SK-N-SH (cell line): ENCODE results near the gene GTPBP8. TPM values are rescaled to one million over a fixed set of nuclear protein-coding genes. Genes with fewer than 3 reads are reported as not detected.

Experiments used
- CTCF ChIA-PET: fragments of 300-600, 350-600 bp; formaldehyde crosslinking; extraction: SDS; loops from one replicate; lab custom pipeline; 2021; lab: Yijun Ruan, JAX
- POLR2A ChIA-PET: fragments of 350-600 bp; sonication (Branson Sonifier 250); formaldehyde crosslinking; extraction: SDS; loops from one replicate; lab custom pipeline; 2020; ENCODE audit warnings: antibody characterized with exemption, inconsistent platforms; lab: Yijun Ruan, JAX
- DNase-seq: peaks from one replicate; pipeline ENCODE4 v3.0.0; 2012
- H2AFZ ChIP-seq: fragments of 200-600 bp; sonication (generic); 2 replicates; pipeline ENCODE4 v1.8.1; 2016; ENCODE audit warnings: antibody characterized with exemption, mild to moderate bottlenecking, low read depth
- H3F3A ChIP-seq: fragments of 200-600 bp; sonication (generic); replicated peaks from 2 replicates; pipeline ENCODE3; 2016; ENCODE audit warnings: antibody characterized with exemption, mild to moderate bottlenecking; ENCODE audit not compliant: insufficient read depth
- H3K27ac ChIP-seq, 2 experiments: fragments of 200-500 bp in 1 of 2; fragments of 200-600 bp in 1 of 2; sonication (Bioruptor generic) in 1 of 2; sonication (generic), shearing (Covaris generic) in 1 of 2; 2 replicates each; pipeline versions ENCODE4 v1.5.1 to v1.6.1; 2014 to 2016; ENCODE audit warnings: low read depth in 2 of 2, inconsistent platforms in 1 of 2, low read length in 1 of 2, mild to moderate bottlenecking in 1 of 2, mixed read lengths in 1 of 2
- H3K27me3 ChIP-seq: fragments of 200-600 bp; sonication (generic), shearing (Covaris generic); 2 replicates; pipeline ENCODE4 v1.6.1; 2016; ENCODE audit warnings: mixed run types; ENCODE audit not compliant: insufficient read depth
- H3K36me3 ChIP-seq, 2 experiments: fragments of 200-500 bp in 1 of 2; fragments of 200-600 bp in 1 of 2; sonication (Bioruptor generic) in 1 of 2; sonication (generic) in 1 of 2; replicated peaks in 1 of 2; 2 replicates each; pipeline versions ENCODE3 to v1.5.1; 2014 to 2016; ENCODE audit warnings: low read length in 1 of 2, mild to moderate bottlenecking in 1 of 2; ENCODE audit not compliant: insufficient read depth in 2 of 2, control insufficient read depth in 1 of 2
- H3K4me1 ChIP-seq, 2 experiments: fragments of 200-500 bp in 1 of 2; fragments of 200-600 bp in 1 of 2; sonication (Bioruptor generic) in 1 of 2; sonication (generic), shearing (Covaris generic) in 1 of 2; 2 replicates each; pipeline versions ENCODE4 v1.5.1 to v1.6.1; 2014 to 2016; ENCODE audit warnings: low read depth in 1 of 2, low read length in 1 of 2, mixed run types in 1 of 2; ENCODE audit not compliant: insufficient read depth in 2 of 2, control insufficient read depth in 1 of 2
- H3K4me2 ChIP-seq: fragments of 200-600 bp; sonication (generic), shearing (Covaris generic); 2 replicates; pipeline ENCODE4 v1.6.1; 2017; ENCODE audit warnings: mixed run types
- H3K4me3 ChIP-seq, 2 experiments: fragments of 200-500 bp in 1 of 2; fragments of 200-600 bp in 1 of 2; sonication (Bioruptor generic) in 1 of 2; sonication (generic), shearing (Covaris generic) in 1 of 2; 2 replicates each; pipeline versions ENCODE4 v1.5.1 to v1.8.1; 2014 to 2016; ENCODE audit warnings: low read depth in 2 of 2, inconsistent platforms in 1 of 2, low read length in 1 of 2, mild to moderate bottlenecking in 1 of 2, mixed read lengths in 1 of 2, moderate library complexity in 1 of 2
- H3K79me2 ChIP-seq: fragments of 200-600 bp; sonication (generic); 2 replicates; pipeline ENCODE4 v1.8.1; 2017; ENCODE audit warnings: mild to moderate bottlenecking; ENCODE audit not compliant: insufficient read depth
- H3K9ac ChIP-seq: fragments of 200-600 bp; sonication (generic); 2 replicates; pipeline ENCODE4 v1.6.1; 2017; ENCODE audit warnings: mixed run types
- H3K9me2 ChIP-seq: fragments of 200-600 bp; sonication (generic); 2 replicates; pipeline ENCODE4 v1.6.1; 2017; ENCODE audit warnings: mixed run types
- H3K9me3 ChIP-seq: fragments of 200-600 bp; sonication (generic); 2 replicates; pipeline ENCODE4 v1.6.1; 2017; ENCODE audit warnings: mixed run types, mild to moderate bottlenecking, moderate library complexity
- H4K20me1 ChIP-seq: fragments of 200-600 bp; sonication (generic); 2 replicates; pipeline ENCODE4 v1.6.1; 2017; ENCODE audit warnings: mild to moderate bottlenecking, mixed run types; ENCODE audit not compliant: insufficient read depth
- CHD2 ChIP-seq: fragments of 150-350 bp; IDR thresholded peaks from 2 replicates; pipeline ENCODE4 v1.6.1; 2018; ENCODE audit warnings: low read length; ENCODE audit not compliant: partially characterized antibody
- ELF1 ChIP-seq: IDR thresholded peaks from 2 replicates; pipeline ENCODE4 v1.4.0; 2012
- FOSL2 ChIP-seq: IDR thresholded peaks from 2 replicates; pipeline ENCODE4 v1.4.0; 2012; ENCODE audit warnings: low read depth, mild to moderate bottlenecking, moderate library complexity, borderline replicate concordance
- FOXJ3 ChIP-seq: sonication (generic); formaldehyde crosslinking; IDR thresholded peaks from 2 replicates; pipeline ENCODE4 v1.5.1; 2020; ENCODE audit warnings: mild to moderate bottlenecking, missing genetic modification reagents
- GABPA ChIP-seq: IDR thresholded peaks from 2 replicates; pipeline ENCODE4 v1.4.0; 2012; ENCODE audit warnings: low read depth, mild to moderate bottlenecking
- GATA2 ChIP-seq: sonication (generic); formaldehyde crosslinking; IDR thresholded peaks from 2 replicates; pipeline ENCODE4 v1.5.0; 2020; ENCODE audit warnings: mild to moderate bottlenecking, missing genetic modification reagents
- MAX ChIP-seq: IDR thresholded peaks from 2 replicates; pipeline ENCODE4 v1.4.0; 2012; ENCODE audit warnings: low read depth
- RAD21 ChIP-seq: IDR thresholded peaks from 2 replicates; pipeline ENCODE4 v1.6.1; 2012; ENCODE audit warnings: mild to moderate bottlenecking, low read length
- REST ChIP-seq: IDR thresholded peaks from 2 replicates; pipeline ENCODE4 v1.6.1; 2012; ENCODE audit warnings: mild to moderate bottlenecking, low read depth, low read length, moderate library complexity
- RXRA ChIP-seq: IDR thresholded peaks from 2 replicates; pipeline ENCODE4 v1.4.0; 2012; ENCODE audit warnings: low read depth, mild to moderate bottlenecking, borderline replicate concordance
- TCF12 ChIP-seq: IDR thresholded peaks from 2 replicates; pipeline ENCODE4 v1.4.0; 2012
- TEAD4 ChIP-seq: IDR thresholded peaks from 2 replicates; pipeline ENCODE4 v1.4.0; 2012; ENCODE audit warnings: mild to moderate bottlenecking, borderline replicate concordance; ENCODE audit not compliant: insufficient read depth
- USF1 ChIP-seq: IDR thresholded peaks from 2 replicates; pipeline ENCODE4 v1.4.0; 2012; ENCODE audit warnings: low read depth, borderline replicate concordance
- YY1 ChIP-seq: IDR thresholded peaks from 2 replicates; pipeline ENCODE4 v1.4.0; 2012; ENCODE audit warnings: low read depth, mild to moderate bottlenecking
- WGBS: methylation state at CpG from one replicate; pipeline ENCODE4 v1.1.6; 2017; ENCODE audit warnings: low lambda C conversion rate; 5-methylcytosine and 5-hydroxymethylcytosine counted together
- polyA plus RNA-seq, 3 experiments: library from polyadenylated mRNA; depleted of rRNA; stranded (reverse); fragments of >200 nt; gene quantifications; 2 replicates each; pipeline ENCODE4 v1.2.3, GENCODE V29; 2012
- TF ChIP-seq, protein P1 (sequence below): fragments of 150-350 bp; IDR thresholded peaks from 2 replicates; pipeline ENCODE4 v1.6.1; 2016; ENCODE audit warnings: mild to moderate bottlenecking, low read depth, low read length
- TF ChIP-seq, protein P2 (sequence below): IDR thresholded peaks from 2 replicates; pipeline ENCODE4 v1.4.0; 2012; ENCODE audit warnings: low read depth, borderline replicate concordance

The GTPBP8 gene
- polyA plus RNA-seq, 1 of the 3 experiments (the other 2 are of a cell fraction), result 20.1 TPM

GRCh38 chr3:112948346-112948838 is 42.4 kb upstream of the GTPBP8 start:
- H3K9ac ChIP-seq, result no peak overlapping the region
- H3K9me2 ChIP-seq, result no peaks in the 10 kb centered on the region
- no peaks in the 10 kb centered on the region for H4K20me1 ChIP-seq
- no peak overlapping the region for H3K4me3 ChIP-seq
- no peaks in the 10 kb centered on the region for H3K9me3 ChIP-seq
- no peaks in the 10 kb centered on the region for H3K79me2 ChIP-seq
- TF ChIP-seq FOXJ3 (CRISPR knock-in tag) (no peak), RAD21 (no peak), TCF12 (no peak), CHD2 (no peak), GATA2 (CRISPR knock-in tag) (no peak), ELF1 (no peak), YY1 (no peak), FOSL2 (no peak), TEAD4 (no peak), RXRA (no peak), MAX (no peak), USF1 (no peak), REST (no peak), GABPA (no peak)
- TF ChIP-seq, protein P1, sequence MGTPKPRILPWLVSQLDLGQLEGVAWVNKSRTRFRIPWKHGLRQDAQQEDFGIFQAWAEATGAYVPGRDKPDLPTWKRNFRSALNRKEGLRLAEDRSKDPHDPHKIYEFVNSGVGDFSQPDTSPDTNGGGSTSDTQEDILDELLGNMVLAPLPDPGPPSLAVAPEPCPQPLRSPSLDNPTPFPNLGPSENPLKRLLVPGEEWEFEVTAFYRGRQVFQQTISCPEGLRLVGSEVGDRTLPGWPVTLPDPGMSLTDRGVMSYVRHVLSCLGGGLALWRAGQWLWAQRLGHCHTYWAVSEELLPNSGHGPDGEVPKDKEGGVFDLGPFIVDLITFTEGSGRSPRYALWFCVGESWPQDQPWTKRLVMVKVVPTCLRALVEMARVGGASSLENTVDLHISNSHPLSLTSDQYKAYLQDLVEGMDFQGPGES, result no peak
- TF ChIP-seq, protein P2, sequence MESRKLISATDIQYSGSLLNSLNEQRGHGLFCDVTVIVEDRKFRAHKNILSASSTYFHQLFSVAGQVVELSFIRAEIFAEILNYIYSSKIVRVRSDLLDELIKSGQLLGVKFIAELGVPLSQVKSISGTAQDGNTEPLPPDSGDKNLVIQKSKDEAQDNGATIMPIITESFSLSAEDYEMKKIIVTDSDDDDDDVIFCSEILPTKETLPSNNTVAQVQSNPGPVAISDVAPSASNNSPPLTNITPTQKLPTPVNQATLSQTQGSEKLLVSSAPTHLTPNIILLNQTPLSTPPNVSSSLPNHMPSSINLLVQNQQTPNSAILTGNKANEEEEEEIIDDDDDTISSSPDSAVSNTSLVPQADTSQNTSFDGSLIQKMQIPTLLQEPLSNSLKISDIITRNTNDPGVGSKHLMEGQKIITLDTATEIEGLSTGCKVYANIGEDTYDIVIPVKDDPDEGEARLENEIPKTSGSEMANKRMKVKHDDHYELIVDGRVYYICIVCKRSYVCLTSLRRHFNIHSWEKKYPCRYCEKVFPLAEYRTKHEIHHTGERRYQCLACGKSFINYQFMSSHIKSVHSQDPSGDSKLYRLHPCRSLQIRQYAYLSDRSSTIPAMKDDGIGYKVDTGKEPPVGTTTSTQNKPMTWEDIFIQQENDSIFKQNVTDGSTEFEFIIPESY, result no peak
- H3K4me2 ChIP-seq, result no peak overlapping the region
- H3K4me1 ChIP-seq, result no peaks in the 10 kb centered on the region
- no peaks in the 10 kb centered on the region for H3K36me3 ChIP-seq
- no peaks in the 10 kb centered on the region for H3F3A ChIP-seq
- no peak overlapping the region for H3K27ac ChIP-seq
- POLR2A ChIA-PET, result no interaction called here
- H2AFZ ChIP-seq, result no peak overlapping the region
- no peak for DNase-seq
- CTCF ChIA-PET, result interaction anchor here (0.9 to 1.1 kb wide), 2 partner anchors 22 to 305 kb away, joined by 4 to 5 read pairs; no protein-coding TSS in a partner anchor
- WGBS, result 77% methylated on average over 9 of the region's 9 CpGs
- H3K27me3 ChIP-seq, result no peaks in the 10 kb centered on the region
